NB4 (cell line): Measurements from ENCODE around the gene SLC25A43.

Source experiments
- CTCF ChIP-seq: IDR thresholded peaks from one replicate; pipeline ENCODE4 v1.5.1; 2012; ENCODE audit warnings: low read depth, low read length
- MYC ChIP-seq: IDR thresholded peaks from 2 replicates; pipeline ENCODE4 v1.6.1; 2011; ENCODE audit warnings: low read depth, low read length
- POLR2A ChIP-seq: IDR thresholded peaks from 2 replicates; pipeline ENCODE4 v1.6.1; 2011; ENCODE audit warnings: mild to moderate bottlenecking; ENCODE audit not compliant: insufficient read length; ENCODE audit errors: extremely low read depth
- TF ChIP-seq, protein P1 (sequence below): IDR thresholded peaks from 2 replicates; pipeline ENCODE4 v1.6.1; 2011; ENCODE audit warnings: low read depth, low read length

DNA sequence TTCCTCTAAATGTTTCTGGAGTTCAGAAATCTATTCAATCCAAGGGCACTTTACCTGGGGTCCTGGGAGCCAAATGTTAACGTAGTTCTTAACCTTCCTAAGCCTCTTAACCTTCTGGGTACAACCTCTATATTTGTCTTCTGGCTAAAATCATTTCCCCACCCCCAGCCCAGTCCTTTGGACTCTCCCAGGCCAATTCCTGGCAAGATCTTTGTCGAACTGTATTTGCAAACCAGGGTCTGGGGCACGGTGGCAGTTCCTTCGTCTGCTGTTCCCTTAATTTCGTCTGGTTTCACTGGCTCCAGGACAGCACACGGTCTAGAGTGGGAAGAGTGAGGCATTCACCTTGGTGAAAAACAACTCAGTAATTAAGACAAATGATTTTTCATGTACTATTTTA lies 68.3 kb downstream of the SLC25A43 start:
- TF ChIP-seq CTCF, result no peak
- TF ChIP-seq POLR2A, result no peak
- TF ChIP-seq, protein P1, sequence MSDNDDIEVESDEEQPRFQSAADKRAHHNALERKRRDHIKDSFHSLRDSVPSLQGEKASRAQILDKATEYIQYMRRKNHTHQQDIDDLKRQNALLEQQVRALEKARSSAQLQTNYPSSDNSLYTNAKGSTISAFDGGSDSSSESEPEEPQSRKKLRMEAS, result no peak
- no peak for TF ChIP-seq MYC
